ENCODE results near the gene YTHDC2. TPM values are rescaled to one million over a fixed set of nuclear protein-coding genes. Genes with fewer than 3 reads are reported as not detected.

Gene YTHDC2
- total and polyA plus RNA-seq, 12 donors = 4.9 to 20.9 (median 13.0) TPM

- Histone ChIP-seq H3K9me3 (peaks cover 0 to 3% (median 0%) of the 10 kb centered on the region in 11 donors), H3K27ac (no peak overlapping the region), H3K4me1 (peaks cover 0 to 43% (median 20%) of the 10 kb centered on the region in 9 donors), H3K4me3 (no peak overlapping the region), H3K27me3 (no peaks in the 10 kb centered on the region), H3K36me3 (peaks cover 0 to 44% (median 0%) of the 10 kb centered on the region in 9 donors)
- DNase-seq = no peak
- no peak for TF ChIP-seq CTCF (IDR thresholded peaks at IDR 0.05)
- intact Hi-C loops (cut with DNase I) = no loop called here
- ATAC-seq = no peak
Observed at GRCh38 chr5:113520899-113521298, 7.4 kb downstream of the YTHDC2 start.

GRCh38 chr5:113523168-113523567 lies 9.7 kb downstream of the YTHDC2 start:
- H3K27ac ChIP-seq = no peak overlapping the region
- WGBS, 2 donors = 78 to 81% methylated on average over 2 of the region's 2 CpGs
- H3K4me1 ChIP-seq = peaks cover 0 to 46% (median 15%) of the 10 kb centered on the region in 9 donors
- no peaks in the 10 kb centered on the region for H3K27me3 ChIP-seq
- peaks cover 0 to 3% (median 0%) of the 10 kb centered on the region in 11 donors for H3K9me3 ChIP-seq
- no peak for ATAC-seq
- intact Hi-C loops (cut with DNase I) = no loop called here
- no peak for DNase-seq
- no peak for TF ChIP-seq CTCF (IDR thresholded peaks at IDR 0.05)
- no peak overlapping the region for H3K4me3 ChIP-seq
- peaks cover 0 to 31% (median 0%) of the 10 kb centered on the region in 9 donors for H3K36me3 ChIP-seq

- Histone ChIP-seq H3K27me3 (no peaks in the 10 kb centered on the region), H3K4me1 (peaks cover 0 to 46% (median 15%) of the 10 kb centered on the region in 9 donors), H3K36me3 (peaks cover 0 to 23% (median 0%) of the 10 kb centered on the region in 9 donors), H3K9me3 (peaks cover 0 to 3% (median 0%) of the 10 kb centered on the region in 11 donors), H3K4me3 (no peak overlapping the region), H3K27ac (peak overlapping the region in 1 of 10 donors; percentile 76)
- WGBS, 2 donors = 59 to 72% methylated on average over 2 of the region's 2 CpGs
- peak in 1 of 8 donors; percentile 55 for ATAC-seq
- intact Hi-C loops (cut with DNase I) = no loop called here
- no peak for TF ChIP-seq CTCF (IDR thresholded peaks at IDR 0.05)
- DNase-seq = no peak
Observed at GRCh38 chr5:113524927-113525326, 11.4 kb downstream of the YTHDC2 start.

GRCh38 chr5:113526421-113526820 lies 12.9 kb downstream of the YTHDC2 start:
- Histone ChIP-seq H3K27ac (no peak overlapping the region), H3K4me3 (no peak overlapping the region), H3K36me3 (peaks cover 0 to 23% (median 6%) of the 10 kb centered on the region in 9 donors), H3K4me1 (peaks cover 0 to 45% (median 15%) of the 10 kb centered on the region in 9 donors), H3K27me3 (no peaks in the 10 kb centered on the region), H3K9me3 (peaks cover 0 to 11% (median 6%) of the 10 kb centered on the region in 11 donors)
- no peak for TF ChIP-seq CTCF (IDR thresholded peaks at IDR 0.05)
- ATAC-seq = no peak
- WGBS, 2 donors = 86 to 89% methylated on average over 4 of the region's 4 CpGs
- no peak for DNase-seq
- intact Hi-C loops (cut with DNase I) = no loop called here

Data from heart right ventricle (tissue), 16 donors.